Measurements from ENCODE around the gene TP53I11.

TP53I11 gene

DNA sequence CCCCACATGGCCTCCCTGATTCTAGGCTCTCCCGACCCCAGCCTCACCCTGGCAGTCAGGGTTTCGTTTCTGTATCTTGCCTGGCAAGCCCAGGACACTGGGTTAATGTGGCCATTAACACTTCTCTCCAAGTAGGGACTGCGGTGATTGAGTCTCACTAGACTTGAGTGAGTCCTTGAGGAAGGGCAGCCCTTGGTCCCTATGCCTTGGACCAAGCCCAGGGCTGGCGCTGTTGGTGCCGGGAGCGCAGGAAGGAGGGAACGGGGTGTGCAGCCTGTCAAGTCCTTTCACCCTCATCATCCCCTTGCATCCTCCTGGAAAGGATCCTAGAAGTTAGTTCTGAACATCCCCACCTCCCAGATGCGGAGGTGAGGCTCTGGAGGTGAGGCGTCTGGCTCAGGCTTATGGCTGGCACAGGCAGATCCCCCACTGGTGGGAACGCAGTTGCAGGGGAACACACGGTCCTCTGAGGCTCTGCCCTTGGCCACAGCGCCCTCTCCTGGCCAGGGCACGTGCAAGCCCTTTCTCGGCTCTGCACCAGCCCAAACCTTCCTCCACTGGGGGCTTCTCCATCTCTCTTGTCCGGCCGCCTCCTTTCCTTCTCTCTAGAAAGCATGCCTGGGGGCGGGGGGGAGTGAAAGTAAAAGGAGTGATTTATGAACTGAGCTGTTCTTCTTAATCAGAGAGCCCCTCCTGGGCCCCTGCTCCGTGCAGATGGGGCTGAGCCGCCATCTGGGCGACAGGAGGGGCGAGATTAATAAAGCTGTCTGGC, 56.7 kb downstream of the TP53I11 start:
- DNase-seq = peak in 9 of 10 donors; percentile 40 to 96 (median 70)
- intact Hi-C loops (cut with DNase I) = loop anchor here (1.0 to 5.0 kb wide), 2 partner anchors 167 to 273 kb away; partner anchors contain the start of gene TSPAN18

GRCh38 chr11:44893308-44893822, 57.3 kb downstream of the TP53I11 start:
- intact Hi-C loops (cut with DNase I) = loop anchor here (5.0 kb wide), 1 partner anchor 166 kb away; the partner anchor contains the start of gene TSPAN18

GRCh38 chr11:44892843-44893242, 57.8 kb downstream of the TP53I11 start:
- DNase-seq = no peak
- intact Hi-C loops (cut with DNase I) = loop anchor here (5.0 kb wide), 1 partner anchor 166 kb away; the partner anchor contains the start of gene TSPAN18

More at GRCh38 chr11:44893308-44893822, 57.3 kb downstream of the TP53I11 start:
- DNase-seq = peak in 9 of 10 donors; percentile 11 to 88 (median 47)

DNA sequence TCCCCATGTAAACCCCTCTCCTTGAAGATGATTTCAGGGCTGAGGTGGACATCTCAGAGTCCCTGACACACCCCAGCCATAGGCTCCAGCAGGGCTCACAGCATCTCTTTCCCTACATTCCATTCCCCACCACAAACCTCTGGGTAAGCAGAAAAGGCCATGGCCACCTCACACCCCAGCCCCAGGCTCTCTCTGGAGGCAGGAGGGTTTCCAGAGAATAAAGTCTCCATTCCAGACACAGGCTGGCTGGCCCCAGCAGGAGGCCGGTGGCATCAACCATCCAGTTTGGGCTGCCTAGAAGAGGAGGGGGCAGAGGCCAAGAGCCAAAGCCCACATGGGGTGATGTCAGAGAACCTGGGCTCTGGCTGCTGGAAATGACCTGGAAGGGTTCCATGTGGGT, 61.4 kb downstream of the TP53I11 start:
- intact Hi-C loops (cut with DNase I) = no loop called here

DNA sequence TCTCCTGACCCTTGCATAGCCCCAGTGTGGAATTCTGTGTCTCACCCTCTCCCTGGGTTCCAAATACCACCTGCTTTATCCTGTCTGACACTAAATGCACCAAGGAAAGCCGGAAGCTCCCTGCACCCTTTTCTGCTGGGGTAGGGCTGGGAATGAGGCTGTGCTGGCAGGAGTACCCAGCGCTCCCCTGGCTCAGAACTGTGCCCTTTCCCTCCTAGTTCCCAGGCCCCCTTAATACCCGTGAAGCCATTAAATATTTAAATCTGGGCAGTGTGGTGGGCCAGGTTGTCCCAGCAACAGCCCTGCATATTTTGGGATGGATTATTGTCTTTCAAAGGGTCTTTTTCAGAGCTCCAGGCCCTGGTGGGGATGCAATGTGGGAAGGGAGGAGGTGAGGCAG, 63.0 kb downstream of the TP53I11 start:
- DNase-seq = no peak
- intact Hi-C loops (cut with DNase I) = no loop called here

More for the DNA sequence above, 61.4 kb downstream of the TP53I11 start:
- DNase-seq = peak in 1 of 10 donors; percentile 39

- intact Hi-C loops (cut with DNase I) = no loop called here
- no peak for DNase-seq
Observed at GRCh38 chr11:44886790-44887140, 63.9 kb downstream of the TP53I11 start.

- intact Hi-C loops (cut with DNase I) = no loop called here
- DNase-seq = no peak
Observed at GRCh38 chr11:44885919-44886789, 64.5 kb downstream of the TP53I11 start.

- DNase-seq = no peak
- intact Hi-C loops (cut with DNase I) = no loop called here
Observed at GRCh38 chr11:44885065-44885810, 65.4 kb downstream of the TP53I11 start.

DNA sequence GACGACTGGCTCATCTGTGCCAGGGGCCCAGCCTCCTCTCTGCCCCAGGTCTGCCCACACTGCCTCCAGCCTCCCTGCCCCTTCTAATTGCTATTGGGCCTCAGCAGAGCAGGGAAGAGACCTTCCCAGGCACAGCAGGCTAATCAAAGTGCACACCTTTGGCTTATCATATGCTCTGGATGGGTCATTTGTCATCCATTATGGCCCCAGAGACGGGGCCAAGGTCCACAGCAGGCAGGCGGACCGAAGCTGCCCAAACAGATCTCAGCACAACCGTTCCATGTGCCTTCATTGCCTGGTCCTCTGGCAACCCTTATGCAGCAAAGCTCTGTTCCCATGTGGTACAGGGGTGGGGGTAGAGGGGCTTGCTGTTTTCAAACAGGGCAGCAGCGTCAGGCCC, 66.6 kb downstream of the TP53I11 start:
- DNase-seq = no peak
- intact Hi-C loops (cut with DNase I) = no loop called here

- no peak for DNase-seq
- intact Hi-C loops (cut with DNase I) = no loop called here
Observed at GRCh38 chr11:44883277-44883676, 67.4 kb downstream of the TP53I11 start.
